HL-60 (cell line): ENCODE measurements around the gene PCCA.

ENCODE experiments used
- CTCF ChIP-seq: IDR thresholded peaks from one replicate; pipeline ENCODE4 v1.5.1; 2011; ENCODE audit warnings: low read length, control low read depth, inconsistent platforms; ENCODE audit not compliant: insufficient read depth
- GABPA ChIP-seq: IDR thresholded peaks from 2 replicates; pipeline ENCODE4 v1.6.1; 2012; ENCODE audit warnings: low read depth
- POLR2AphosphoS5 ChIP-seq: IDR thresholded peaks from 2 replicates; pipeline ENCODE4 v1.6.1; 2012; ENCODE audit warnings: low read depth
- SPI1 ChIP-seq: IDR thresholded peaks from 2 replicates; pipeline ENCODE4 v1.6.1; 2012; ENCODE audit warnings: low read depth, mild to moderate bottlenecking, borderline replicate concordance
- TF ChIP-seq, protein P1 (sequence below): IDR thresholded peaks from 2 replicates; pipeline ENCODE4 v1.6.1; 2012; ENCODE audit warnings: low read depth; ENCODE audit not compliant: insufficient replicate concordance

DNA sequence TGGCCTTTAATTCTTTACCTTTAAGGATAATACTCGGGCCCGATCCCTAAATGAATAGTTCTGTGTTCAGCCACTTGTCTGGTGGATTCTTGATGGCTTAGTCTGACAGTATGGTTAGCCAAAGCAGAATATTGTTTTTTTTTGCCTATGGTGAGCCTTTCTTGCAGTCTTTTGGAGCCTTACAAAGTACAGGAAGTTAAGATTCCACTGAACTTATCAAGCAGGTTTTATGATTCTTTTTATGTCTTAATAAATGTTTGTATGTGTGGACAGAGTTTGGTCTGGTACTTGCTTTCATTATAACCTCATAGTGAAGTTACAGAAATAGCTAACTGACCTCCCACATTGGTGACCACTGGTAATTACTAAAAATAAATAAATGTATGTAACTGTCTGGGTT lies 17.1 kb downstream of the PCCA start:
- TF ChIP-seq POLR2AphosphoS5 = no peak
- no peak for TF ChIP-seq CTCF
- TF ChIP-seq, protein P1, sequence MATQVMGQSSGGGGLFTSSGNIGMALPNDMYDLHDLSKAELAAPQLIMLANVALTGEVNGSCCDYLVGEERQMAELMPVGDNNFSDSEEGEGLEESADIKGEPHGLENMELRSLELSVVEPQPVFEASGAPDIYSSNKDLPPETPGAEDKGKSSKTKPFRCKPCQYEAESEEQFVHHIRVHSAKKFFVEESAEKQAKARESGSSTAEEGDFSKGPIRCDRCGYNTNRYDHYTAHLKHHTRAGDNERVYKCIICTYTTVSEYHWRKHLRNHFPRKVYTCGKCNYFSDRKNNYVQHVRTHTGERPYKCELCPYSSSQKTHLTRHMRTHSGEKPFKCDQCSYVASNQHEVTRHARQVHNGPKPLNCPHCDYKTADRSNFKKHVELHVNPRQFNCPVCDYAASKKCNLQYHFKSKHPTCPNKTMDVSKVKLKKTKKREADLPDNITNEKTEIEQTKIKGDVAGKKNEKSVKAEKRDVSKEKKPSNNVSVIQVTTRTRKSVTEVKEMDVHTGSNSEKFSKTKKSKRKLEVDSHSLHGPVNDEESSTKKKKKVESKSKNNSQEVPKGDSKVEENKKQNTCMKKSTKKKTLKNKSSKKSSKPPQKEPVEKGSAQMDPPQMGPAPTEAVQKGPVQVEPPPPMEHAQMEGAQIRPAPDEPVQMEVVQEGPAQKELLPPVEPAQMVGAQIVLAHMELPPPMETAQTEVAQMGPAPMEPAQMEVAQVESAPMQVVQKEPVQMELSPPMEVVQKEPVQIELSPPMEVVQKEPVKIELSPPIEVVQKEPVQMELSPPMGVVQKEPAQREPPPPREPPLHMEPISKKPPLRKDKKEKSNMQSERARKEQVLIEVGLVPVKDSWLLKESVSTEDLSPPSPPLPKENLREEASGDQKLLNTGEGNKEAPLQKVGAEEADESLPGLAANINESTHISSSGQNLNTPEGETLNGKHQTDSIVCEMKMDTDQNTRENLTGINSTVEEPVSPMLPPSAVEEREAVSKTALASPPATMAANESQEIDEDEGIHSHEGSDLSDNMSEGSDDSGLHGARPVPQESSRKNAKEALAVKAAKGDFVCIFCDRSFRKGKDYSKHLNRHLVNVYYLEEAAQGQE = no peak
- TF ChIP-seq SPI1 = no peak
- TF ChIP-seq GABPA = no peak
